GOT3 (cell line): Measurements from ENCODE around the gene TXNDC16.

ENCODE experiments used
- DNase-seq: peaks from one replicate; lab custom pipeline; 2025; ENCODE audit warnings: mixed read lengths; lab: John Stamatoyannopoulos, UW

Gene TXNDC16

GRCh38 chr14:52391881-52392615 is 160.3 kb downstream of the TXNDC16 start:
- no peak for DNase-seq
